SK-N-SH (cell line): ENCODE results near the gene SGCA. TPM values are rescaled to one million over a fixed set of nuclear protein-coding genes. Genes with fewer than 3 reads are reported as not detected.

Experiments
- CTCF ChIA-PET: fragments of 300-600, 350-600 bp; formaldehyde crosslinking; extraction: SDS; loops from one replicate; lab custom pipeline; 2021; lab: Yijun Ruan, JAX
- POLR2A ChIA-PET: fragments of 350-600 bp; sonication (Branson Sonifier 250); formaldehyde crosslinking; extraction: SDS; loops from one replicate; lab custom pipeline; 2020; ENCODE audit warnings: antibody characterized with exemption, inconsistent platforms; lab: Yijun Ruan, JAX
- DNase-seq: peaks from one replicate; pipeline ENCODE4 v3.0.0; 2012
- H2AFZ ChIP-seq: fragments of 200-600 bp; sonication (generic); 2 replicates; pipeline ENCODE4 v1.8.1; 2016; ENCODE audit warnings: antibody characterized with exemption, mild to moderate bottlenecking, low read depth
- H3F3A ChIP-seq: fragments of 200-600 bp; sonication (generic); replicated peaks from 2 replicates; pipeline ENCODE3; 2016; ENCODE audit warnings: antibody characterized with exemption, mild to moderate bottlenecking; ENCODE audit not compliant: insufficient read depth
- H3K27ac ChIP-seq, 2 experiments: fragments of 200-500 bp in 1 of 2; fragments of 200-600 bp in 1 of 2; sonication (Bioruptor generic) in 1 of 2; sonication (generic), shearing (Covaris generic) in 1 of 2; 2 replicates each; pipeline versions ENCODE4 v1.5.1 to v1.6.1; 2014 to 2016; ENCODE audit warnings: low read depth in 2 of 2, inconsistent platforms in 1 of 2, low read length in 1 of 2, mild to moderate bottlenecking in 1 of 2, mixed read lengths in 1 of 2
- H3K27me3 ChIP-seq: fragments of 200-600 bp; sonication (generic), shearing (Covaris generic); 2 replicates; pipeline ENCODE4 v1.6.1; 2016; ENCODE audit warnings: mixed run types; ENCODE audit not compliant: insufficient read depth
- H3K36me3 ChIP-seq, 2 experiments: fragments of 200-500 bp in 1 of 2; fragments of 200-600 bp in 1 of 2; sonication (Bioruptor generic) in 1 of 2; sonication (generic) in 1 of 2; replicated peaks in 1 of 2; 2 replicates each; pipeline versions ENCODE3 to v1.5.1; 2014 to 2016; ENCODE audit warnings: low read length in 1 of 2, mild to moderate bottlenecking in 1 of 2; ENCODE audit not compliant: insufficient read depth in 2 of 2, control insufficient read depth in 1 of 2
- H3K4me1 ChIP-seq, 2 experiments: fragments of 200-500 bp in 1 of 2; fragments of 200-600 bp in 1 of 2; sonication (Bioruptor generic) in 1 of 2; sonication (generic), shearing (Covaris generic) in 1 of 2; 2 replicates each; pipeline versions ENCODE4 v1.5.1 to v1.6.1; 2014 to 2016; ENCODE audit warnings: low read depth in 1 of 2, low read length in 1 of 2, mixed run types in 1 of 2; ENCODE audit not compliant: insufficient read depth in 2 of 2, control insufficient read depth in 1 of 2
- H3K4me2 ChIP-seq: fragments of 200-600 bp; sonication (generic), shearing (Covaris generic); 2 replicates; pipeline ENCODE4 v1.6.1; 2017; ENCODE audit warnings: mixed run types
- H3K4me3 ChIP-seq, 2 experiments: fragments of 200-500 bp in 1 of 2; fragments of 200-600 bp in 1 of 2; sonication (Bioruptor generic) in 1 of 2; sonication (generic), shearing (Covaris generic) in 1 of 2; 2 replicates each; pipeline versions ENCODE4 v1.5.1 to v1.8.1; 2014 to 2016; ENCODE audit warnings: low read depth in 2 of 2, inconsistent platforms in 1 of 2, low read length in 1 of 2, mild to moderate bottlenecking in 1 of 2, mixed read lengths in 1 of 2, moderate library complexity in 1 of 2
- H3K79me2 ChIP-seq: fragments of 200-600 bp; sonication (generic); 2 replicates; pipeline ENCODE4 v1.8.1; 2017; ENCODE audit warnings: mild to moderate bottlenecking; ENCODE audit not compliant: insufficient read depth
- H3K9ac ChIP-seq: fragments of 200-600 bp; sonication (generic); 2 replicates; pipeline ENCODE4 v1.6.1; 2017; ENCODE audit warnings: mixed run types
- H3K9me2 ChIP-seq: fragments of 200-600 bp; sonication (generic); 2 replicates; pipeline ENCODE4 v1.6.1; 2017; ENCODE audit warnings: mixed run types
- H3K9me3 ChIP-seq: fragments of 200-600 bp; sonication (generic); 2 replicates; pipeline ENCODE4 v1.6.1; 2017; ENCODE audit warnings: mixed run types, mild to moderate bottlenecking, moderate library complexity
- H4K20me1 ChIP-seq: fragments of 200-600 bp; sonication (generic); 2 replicates; pipeline ENCODE4 v1.6.1; 2017; ENCODE audit warnings: mild to moderate bottlenecking, mixed run types; ENCODE audit not compliant: insufficient read depth
- CHD2 ChIP-seq: fragments of 150-350 bp; IDR thresholded peaks from 2 replicates; pipeline ENCODE4 v1.6.1; 2018; ENCODE audit warnings: low read length; ENCODE audit not compliant: partially characterized antibody
- FOSL2 ChIP-seq: IDR thresholded peaks from 2 replicates; pipeline ENCODE4 v1.4.0; 2012; ENCODE audit warnings: low read depth, mild to moderate bottlenecking, moderate library complexity, borderline replicate concordance
- FOXM1 ChIP-seq: IDR thresholded peaks from 2 replicates; pipeline ENCODE4 v1.4.0; 2012; ENCODE audit warnings: low read depth, mild to moderate bottlenecking
- IRF3 ChIP-seq: fragments of 150-350 bp; IDR thresholded peaks from 2 replicates; pipeline ENCODE4 v1.6.1; 2016; ENCODE audit warnings: mild to moderate bottlenecking, low read depth, low read length
- NRF1 ChIP-seq: IDR thresholded peaks from 2 replicates; pipeline ENCODE4 v1.6.1; 2012; ENCODE audit warnings: low read depth, mild to moderate bottlenecking, low read length
- PBX3 ChIP-seq: IDR thresholded peaks from 2 replicates; pipeline ENCODE4; 2012
- RAD21 ChIP-seq: IDR thresholded peaks from 2 replicates; pipeline ENCODE4 v1.6.1; 2012; ENCODE audit warnings: mild to moderate bottlenecking, low read length
- SMC3 ChIP-seq: IDR thresholded peaks from 2 replicates; pipeline ENCODE4 v1.6.1; 2012; ENCODE audit warnings: low read depth, low read length, improper control_type of control experiment
- TCF12 ChIP-seq: IDR thresholded peaks from 2 replicates; pipeline ENCODE4 v1.4.0; 2012
- TEAD4 ChIP-seq: IDR thresholded peaks from 2 replicates; pipeline ENCODE4 v1.4.0; 2012; ENCODE audit warnings: mild to moderate bottlenecking, borderline replicate concordance; ENCODE audit not compliant: insufficient read depth
- USF1 ChIP-seq: IDR thresholded peaks from 2 replicates; pipeline ENCODE4 v1.4.0; 2012; ENCODE audit warnings: low read depth, borderline replicate concordance
- USF2 ChIP-seq: fragments of 150-350 bp; IDR thresholded peaks from 2 replicates; pipeline ENCODE4 v1.6.1; 2017; ENCODE audit warnings: antibody characterized with exemption, low read length, low read depth, borderline replicate concordance
- WGBS: methylation state at CpG from one replicate; pipeline ENCODE4 v1.1.6; 2017; ENCODE audit warnings: low lambda C conversion rate; 5-methylcytosine and 5-hydroxymethylcytosine counted together
- polyA plus RNA-seq, 3 experiments: library from polyadenylated mRNA; depleted of rRNA; stranded (reverse); fragments of >200 nt; gene quantifications; 2 replicates each; pipeline ENCODE4 v1.2.3, GENCODE V29; 2012

SGCA gene
- polyA plus RNA-seq, 1 of the 3 experiments (the other 2 are of a cell fraction), result not detected

GRCh38 chr17:50167371-50167770 lies 1.6 kb downstream of the SGCA start:
- Histone ChIP-seq H3K36me3 (no peaks in the 10 kb centered on the region), H3K27me3 (no peaks in the 10 kb centered on the region), H3K4me3 (no peak overlapping the region), H4K20me1 (no peaks in the 10 kb centered on the region), H3K9ac (no peak overlapping the region), H3K27ac (no peak overlapping the region), H3K79me2 (no peaks in the 10 kb centered on the region), H3K9me2 (no peaks in the 10 kb centered on the region), H2AFZ (no peak overlapping the region)
- CTCF ChIA-PET, result interaction anchor here (1.9 to 17.0 kb wide), 10 partner anchors 11 to 131 kb away, joined by 5 to 517 read pairs (median 59); partner anchors contain the start of genes COL1A1, PDK2, PPP1R9B and TMEM92
- WGBS, result 88% methylated on average over 19 of the region's 19 CpGs
- POLR2A ChIA-PET, result interaction anchor here (1.1 kb wide), 1 partner anchor 116 kb away, joined by 3 read pairs; no protein-coding TSS in a partner anchor
- TF ChIP-seq TCF12, result no peak
- TF ChIP-seq, all 33 proteins: peak for 0
- Histone ChIP-seq H3F3A (peaks cover under 1% of the 10 kb centered on the region), H3K4me1 (peaks cover 0 to 9% of the 10 kb centered on the region in 2 experiments; a peak in 1 of 4 replicates), H3K9me3 (no peaks in the 10 kb centered on the region), H3K4me2 (no peak overlapping the region)
- no peak for DNase-seq

GRCh38 chr17:50168319-50168718 lies 2.5 kb downstream of the SGCA start:
- ChIA-PET CTCF (interaction anchor here (0.6 to 17.0 kb wide), 14 partner anchors 10 to 177 kb away, joined by 3 to 517 read pairs (median 30); partner anchors contain the start of genes COL1A1, PPP1R9B, TMEM92 and XYLT2), POLR2A (no interaction called here)
- H2AFZ ChIP-seq, result no peak overlapping the region
- 72% methylated on average over 13 of the region's 13 CpGs for WGBS
- no peak overlapping the region for H3K9ac ChIP-seq
- no peaks in the 10 kb centered on the region for H3K36me3 ChIP-seq
- H3K4me2 ChIP-seq, result no peak overlapping the region
- H3K4me1 ChIP-seq, result peaks cover 5 to 16% of the 10 kb centered on the region in 2 experiments
- peaks cover 10% of the 10 kb centered on the region for H3F3A ChIP-seq
- no peaks in the 10 kb centered on the region for H3K9me3 ChIP-seq
- TF ChIP-seq TCF12, result no peak
- TF ChIP-seq RAD21, result no peak
- TF ChIP-seq NRF1, result no peak
- TF ChIP-seq USF2, result no peak
- TF ChIP-seq CHD2, result no peak
- no peak for TF ChIP-seq PBX3
- TF ChIP-seq FOSL2, result no peak
- TF ChIP-seq TEAD4, result no peak
- no peak for TF ChIP-seq FOXM1
- no peak for TF ChIP-seq SMC3
- TF ChIP-seq USF1, result no peak
- no peak for TF ChIP-seq IRF3
- no peak overlapping the region for H3K27ac ChIP-seq
- no peaks in the 10 kb centered on the region for H3K9me2 ChIP-seq
- H4K20me1 ChIP-seq, result no peaks in the 10 kb centered on the region
- H3K79me2 ChIP-seq, result no peaks in the 10 kb centered on the region
- no peaks in the 10 kb centered on the region for H3K27me3 ChIP-seq
- no peak for DNase-seq
- H3K4me3 ChIP-seq, result no peak overlapping the region
